ENCODE results near the gene ALG1.
A peak's percentile ranks its signal among the peaks of the same experiment; 100 is the strongest.
"Not testable (repeated sequence)": the region's sequence is repeated elsewhere in the genome, so short reads cannot be mapped to it uniquely, and the experiment has no call there.

ALG1 gene

DNA sequence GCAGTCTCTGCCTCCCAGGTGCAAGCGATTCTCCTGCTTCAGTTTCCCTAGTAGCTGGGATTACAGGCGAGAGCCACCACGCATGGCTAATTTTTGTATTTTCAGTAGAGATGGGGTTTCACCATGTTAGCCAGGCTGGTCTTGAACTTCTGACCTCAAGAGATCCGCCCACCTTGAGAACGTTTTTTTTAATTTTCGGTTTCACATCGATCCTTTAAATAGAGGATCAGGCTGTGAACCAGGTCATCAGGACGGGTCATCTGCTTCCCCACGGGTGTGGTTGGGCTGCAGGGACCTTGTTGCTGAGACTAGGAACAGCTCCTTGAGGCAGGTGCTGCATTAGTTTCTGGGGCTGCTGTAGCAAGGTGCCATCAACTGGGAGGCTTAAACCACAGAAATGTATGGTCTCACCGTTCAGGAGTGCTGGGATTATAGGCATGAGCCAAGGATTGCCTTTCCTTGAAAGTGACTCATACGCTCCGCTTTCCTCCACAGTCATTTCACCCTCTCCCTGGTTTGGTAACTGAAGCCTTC lies 30.0 kb upstream of the ALG1 start:
- Histone ChIP-seq H3K4me3 (ENCODE audit: low read depth, low read length) (no peak overlapping the region), H3K36me3 (replicated peaks) (no peaks in the 10 kb centered on the region), H3K27me3 (replicated peaks) (no peaks in the 10 kb centered on the region), H3K27ac (no peak overlapping the region)
- no peak for TF ChIP-seq CTCF (IDR thresholded peaks at IDR 0.05; ENCODE audit: low read depth, low read length, missing control alignments)
- peak; percentile 44 for DNase-seq
- in situ Hi-C loops (cut with HindIII; ENCODE audit: low pct_ligation_motif_present, low sequenced_read_pairs) = no loop called here

DNA sequence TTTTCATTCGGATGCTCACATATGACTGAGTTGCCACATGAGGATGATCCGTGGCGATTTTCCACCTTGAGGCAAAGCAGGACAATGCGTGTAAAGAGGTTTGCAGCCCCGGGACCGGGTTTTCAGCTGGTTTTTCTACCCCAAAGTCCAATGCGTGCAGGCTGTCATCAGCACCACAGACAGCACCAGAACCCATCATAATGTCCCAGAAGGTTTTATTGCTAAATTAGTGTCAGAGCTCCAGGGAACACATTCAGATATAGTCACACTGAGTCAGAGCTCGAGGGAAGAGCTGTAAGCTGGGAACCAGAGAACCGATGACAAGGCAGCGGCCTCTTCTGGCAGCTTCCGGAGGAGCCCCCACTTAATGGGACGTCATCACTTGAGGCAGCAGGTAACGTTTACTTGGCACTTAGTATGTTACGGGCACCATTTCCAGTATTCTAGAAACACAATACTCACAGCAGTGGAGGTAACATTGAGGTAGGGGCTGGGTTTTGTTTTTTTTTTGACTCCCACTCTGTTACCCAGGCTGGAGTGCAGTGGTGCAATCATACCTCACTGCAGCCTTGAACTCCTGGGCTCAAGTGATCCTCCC lies 29.0 kb upstream of the ALG1 start:
- Histone ChIP-seq H3K27me3 (replicated peaks) (no peaks in the 10 kb centered on the region), H3K36me3 (replicated peaks) (no peaks in the 10 kb centered on the region), H3K4me3 (ENCODE audit: low read depth, low read length) (no peak overlapping the region), H3K27ac (no peak overlapping the region)
- in situ Hi-C loops (cut with HindIII; ENCODE audit: low pct_ligation_motif_present, low sequenced_read_pairs) = no loop called here
- peak; percentile 25 for TF ChIP-seq CTCF (IDR thresholded peaks at IDR 0.05; ENCODE audit: low read depth, low read length, missing control alignments)
- DNase-seq = peak; percentile 24

- in situ Hi-C loops (cut with HindIII; ENCODE audit: low pct_ligation_motif_present, low sequenced_read_pairs) = no loop called here
- Histone ChIP-seq H3K27me3 (replicated peaks) (no peaks in the 10 kb centered on the region), H3K4me3 (ENCODE audit: low read depth, low read length) (no peak overlapping the region), H3K36me3 (replicated peaks) (no peaks in the 10 kb centered on the region), H3K27ac (no peak overlapping the region)
- no peak for TF ChIP-seq CTCF (IDR thresholded peaks at IDR 0.05; ENCODE audit: low read depth, low read length, missing control alignments)
- no peak for DNase-seq
Measured at GRCh38 chr16:5044011-5044540, 27.6 kb upstream of the ALG1 start.

DNA sequence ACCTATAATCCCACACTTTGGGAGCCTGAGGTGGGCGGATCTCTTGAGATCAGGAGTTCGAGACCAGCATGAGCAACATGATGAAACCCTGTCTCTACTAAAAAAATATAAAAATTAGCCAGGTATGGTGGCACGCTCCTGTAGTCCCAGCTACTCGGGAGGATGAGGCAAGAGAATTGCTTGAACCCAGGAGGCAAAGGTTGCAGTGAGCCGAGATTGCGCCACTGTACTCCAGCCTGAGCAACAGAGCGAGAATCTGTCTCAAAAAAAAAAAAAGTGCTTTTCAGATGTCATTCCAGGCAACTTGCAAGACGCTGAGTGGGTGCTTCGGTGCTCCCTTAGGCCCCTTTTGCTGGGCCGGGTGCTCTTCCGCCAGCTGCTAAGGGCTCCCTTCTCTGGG lies 27.1 kb upstream of the ALG1 start:
- H3K36me3 ChIP-seq (replicated peaks); H3K27me3 ChIP-seq (replicated peaks); H3K4me3 ChIP-seq (ENCODE audit: low read depth, low read length); DNase-seq; in situ Hi-C loops (cut with HindIII; ENCODE audit: low pct_ligation_motif_present, low sequenced_read_pairs); H3K27ac ChIP-seq: not testable (repeated sequence)

DNA sequence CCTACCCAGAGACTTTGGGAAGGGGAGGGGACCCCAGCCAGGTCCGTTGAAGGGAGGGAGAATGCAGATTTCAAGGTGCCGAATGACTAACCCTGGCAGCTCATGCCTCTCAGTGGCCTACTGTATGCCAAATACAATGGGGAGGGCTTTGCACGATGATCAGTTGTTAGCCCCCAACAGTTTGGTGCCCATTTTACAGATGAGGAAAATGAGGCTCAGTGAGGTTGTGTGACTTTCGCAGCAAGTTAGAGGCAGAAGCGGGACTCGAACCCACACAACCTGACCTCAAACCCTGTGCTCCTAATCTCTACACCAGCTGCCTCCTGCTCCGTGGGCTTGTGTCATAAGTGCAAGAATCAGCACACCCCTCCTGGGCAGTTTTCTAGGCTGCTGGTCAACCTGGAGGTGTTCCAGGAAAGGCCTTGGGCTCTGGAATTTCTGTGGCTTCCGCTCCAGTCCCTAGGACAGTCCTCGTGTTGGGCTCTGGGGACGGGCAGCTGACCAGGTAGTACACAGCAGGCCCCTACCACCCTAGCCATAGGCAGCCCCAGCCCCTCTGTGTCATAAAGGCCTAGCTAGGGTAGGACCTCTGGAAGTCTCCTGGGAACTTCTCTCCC lies 26.0 kb upstream of the ALG1 start:
- in situ Hi-C loops (cut with HindIII; ENCODE audit: low pct_ligation_motif_present, low sequenced_read_pairs) = no loop called here
- H3K27ac ChIP-seq = no peak overlapping the region
- DNase-seq = no peak
- H3K4me3 ChIP-seq (ENCODE audit: low read depth, low read length) = no peak overlapping the region
- H3K27me3 ChIP-seq (replicated peaks) = no peaks in the 10 kb centered on the region
- H3K36me3 ChIP-seq (replicated peaks) = no peaks in the 10 kb centered on the region
- no peak for TF ChIP-seq CTCF (IDR thresholded peaks at IDR 0.05; ENCODE audit: low read depth, low read length, missing control alignments)

GRCh38 chr16:5046914-5047313 lies 24.7 kb upstream of the ALG1 start:
- no peak for TF ChIP-seq CTCF (IDR thresholded peaks at IDR 0.05; ENCODE audit: low read depth, low read length, missing control alignments)
- no peak overlapping the region for H3K27ac ChIP-seq
- H3K27me3 ChIP-seq (replicated peaks) = no peaks in the 10 kb centered on the region
- in situ Hi-C loops (cut with HindIII; ENCODE audit: low pct_ligation_motif_present, low sequenced_read_pairs) = no loop called here
- no peak overlapping the region for H3K4me3 ChIP-seq (ENCODE audit: low read depth, low read length)
- DNase-seq = no peak
- no peaks in the 10 kb centered on the region for H3K36me3 ChIP-seq (replicated peaks)

Data from brain microvascular endothelial cell (primary cell).